ENCODE results near the gene ABCA12. TPM values are rescaled to one million over a fixed set of nuclear protein-coding genes. Genes with fewer than 3 reads are reported as not detected.

ABCA12 gene
- total RNA-seq, 2 donors from 2014 or later: not detected

DNA sequence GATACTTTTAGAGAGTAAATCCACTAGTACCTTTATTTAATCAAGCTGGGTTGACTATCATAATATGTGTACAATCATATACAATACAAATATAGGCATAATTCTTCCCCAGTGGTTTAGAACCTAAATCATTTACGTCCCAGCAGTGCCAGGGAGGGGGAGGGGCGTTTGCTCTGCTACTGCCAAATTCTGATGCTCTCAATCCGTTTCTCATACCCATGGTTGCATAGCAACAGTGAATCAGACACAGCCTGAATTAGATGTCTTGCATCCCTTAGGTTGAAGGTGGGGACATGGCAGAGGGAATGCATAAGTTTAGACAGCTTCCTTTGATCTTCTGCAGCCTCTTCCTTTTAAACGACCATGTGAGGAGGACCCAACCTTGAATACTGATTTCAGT lies 135.4 kb downstream of the ABCA12 start:
- peaks cover 0 to 7% of the 10 kb centered on the region in 2 donors for H3K27me3 Mint-ChIP-seq
- H3K36me3 Mint-ChIP-seq: no peaks in the 10 kb centered on the region
- H3K4me3 Mint-ChIP-seq: no peak overlapping the region
- H3K27ac Mint-ChIP-seq: no peak overlapping the region
- H3K9me3 Mint-ChIP-seq: no peaks in the 10 kb centered on the region
- DNase-seq (ENCODE audit: low spot score) (no peak), ATAC-seq (no peak)
- no peaks in the 10 kb centered on the region for H3K4me1 Mint-ChIP-seq (ENCODE audit: low read depth in 2 of 2)

GRCh38 chr2:215002500-215002899 lies 135.9 kb downstream of the ABCA12 start:
- Mint-ChIP-seq H3K27ac (no peak overlapping the region), H3K36me3 (no peaks in the 10 kb centered on the region), H3K4me1 (ENCODE audit: low read depth in 2 of 2) (no peaks in the 10 kb centered on the region), H3K27me3 (peaks cover 0 to 7% of the 10 kb centered on the region in 2 donors), H3K4me3 (no peak overlapping the region), H3K9me3 (no peaks in the 10 kb centered on the region)
- DNase-seq (ENCODE audit: low spot score): no peak
- ATAC-seq: no peak

GRCh38 chr2:215000721-215001120 lies 137.7 kb downstream of the ABCA12 start:
- Mint-ChIP-seq H3K4me1 (ENCODE audit: low read depth in 2 of 2) (no peaks in the 10 kb centered on the region), H3K36me3 (no peaks in the 10 kb centered on the region), H3K9me3 (no peaks in the 10 kb centered on the region), H3K4me3 (no peak overlapping the region), H3K27me3 (peaks cover 0 to 7% of the 10 kb centered on the region in 2 donors), H3K27ac (no peak overlapping the region)
- DNase-seq (ENCODE audit: low spot score) (no peak), ATAC-seq (no peak)

GRCh38 chr2:214995926-214996670 lies 142.3 kb downstream of the ABCA12 start:
- Mint-ChIP-seq H3K4me1 (ENCODE audit: low read depth in 2 of 2) (no peaks in the 10 kb centered on the region), H3K36me3 (no peaks in the 10 kb centered on the region), H3K4me3 (no peak overlapping the region), H3K27ac (no peak overlapping the region), H3K27me3 (peaks cover 0 to 6% of the 10 kb centered on the region in 2 donors), H3K9me3 (no peaks in the 10 kb centered on the region)
- DNase-seq (ENCODE audit: low spot score): no peak
- no peak for ATAC-seq

- Mint-ChIP-seq H3K36me3 (no peaks in the 10 kb centered on the region), H3K4me3 (no peak overlapping the region), H3K4me1 (ENCODE audit: low read depth in 2 of 2) (no peaks in the 10 kb centered on the region), H3K27me3 (peaks cover 0 to 6% of the 10 kb centered on the region in 2 donors), H3K27ac (no peak overlapping the region), H3K9me3 (no peaks in the 10 kb centered on the region)
- no peak for ATAC-seq
- DNase-seq (ENCODE audit: low spot score): no peak
These were observed 143.0 kb downstream of the ABCA12 start for GRCh38 chr2:214995409-214995808.

- H3K4me3 Mint-ChIP-seq: no peak overlapping the region
- ATAC-seq (no peak), DNase-seq (ENCODE audit: low spot score) (no peak)
- no peaks in the 10 kb centered on the region for H3K4me1 Mint-ChIP-seq (ENCODE audit: low read depth in 2 of 2)
- H3K36me3 Mint-ChIP-seq: no peaks in the 10 kb centered on the region
- H3K27ac Mint-ChIP-seq: no peak overlapping the region
- peaks cover 0 to 6% of the 10 kb centered on the region in 2 donors for H3K27me3 Mint-ChIP-seq
- H3K9me3 Mint-ChIP-seq: no peaks in the 10 kb centered on the region
These were observed 145.5 kb downstream of the ABCA12 start for GRCh38 chr2:214992911-214993310.

DNA sequence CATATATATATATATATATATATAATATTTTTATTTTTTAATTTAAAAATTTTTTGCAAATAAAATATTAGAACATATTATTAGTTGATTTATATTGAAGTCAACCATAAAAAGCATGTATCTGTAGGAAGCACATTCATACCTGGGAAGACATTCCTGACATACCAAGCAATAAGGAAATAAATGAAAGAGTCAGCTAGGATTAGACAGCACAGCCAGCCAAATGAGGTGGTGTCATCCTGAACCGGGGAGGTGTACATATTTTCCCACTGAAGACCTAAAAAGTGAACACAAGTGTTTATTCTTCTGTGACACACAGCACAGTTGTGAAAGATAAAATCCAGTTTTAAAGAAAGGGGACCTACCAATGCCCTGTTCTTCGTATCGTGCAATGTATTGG lies 149.2 kb downstream of the ABCA12 start:
- Mint-ChIP-seq H3K4me3 (no peak overlapping the region), H3K27me3 (peaks cover 0 to 6% of the 10 kb centered on the region in 2 donors), H3K36me3 (no peaks in the 10 kb centered on the region), H3K4me1 (ENCODE audit: low read depth in 2 of 2) (no peaks in the 10 kb centered on the region), H3K27ac (no peak overlapping the region), H3K9me3 (peaks cover 3% of the 10 kb centered on the region)
- ATAC-seq: no peak
- DNase-seq (ENCODE audit: low spot score): no peak

GRCh38 chr2:214987261-214987660 lies 151.2 kb downstream of the ABCA12 start:
- Mint-ChIP-seq H3K4me3 (no peak overlapping the region), H3K36me3 (no peaks in the 10 kb centered on the region), H3K27ac (no peak overlapping the region), H3K27me3 (no peaks in the 10 kb centered on the region), H3K9me3 (peaks cover 3% of the 10 kb centered on the region), H3K4me1 (ENCODE audit: low read depth in 2 of 2) (no peaks in the 10 kb centered on the region)
- no peak for ATAC-seq
- no peak for DNase-seq (ENCODE audit: low spot score)

DNA sequence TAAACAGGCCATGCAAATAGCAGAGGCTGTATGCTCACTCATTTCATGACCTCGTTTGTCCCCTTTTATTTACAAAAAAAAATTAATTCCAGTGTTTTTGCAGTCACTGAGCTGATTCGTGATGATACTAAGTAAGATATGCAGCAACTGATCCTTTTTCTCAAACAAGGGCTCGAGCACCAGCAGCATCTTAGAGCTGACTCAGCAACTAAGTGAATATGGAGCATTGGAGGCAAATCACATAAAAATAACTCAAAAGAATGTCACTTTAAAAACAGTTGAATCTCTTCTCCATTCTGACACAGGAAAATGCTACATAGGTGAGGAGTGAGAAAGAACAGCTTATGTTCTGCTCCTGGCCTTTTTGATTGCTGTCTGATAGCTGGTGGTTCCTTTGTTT lies 152.8 kb downstream of the ABCA12 start:
- Mint-ChIP-seq H3K4me3 (no peak overlapping the region), H3K27me3 (no peaks in the 10 kb centered on the region), H3K9me3 (peaks cover 3% of the 10 kb centered on the region), H3K27ac (no peak overlapping the region), H3K36me3 (no peaks in the 10 kb centered on the region), H3K4me1 (ENCODE audit: low read depth in 2 of 2) (no peaks in the 10 kb centered on the region)
- no peak for ATAC-seq
- no peak for DNase-seq (ENCODE audit: low spot score)

DNA sequence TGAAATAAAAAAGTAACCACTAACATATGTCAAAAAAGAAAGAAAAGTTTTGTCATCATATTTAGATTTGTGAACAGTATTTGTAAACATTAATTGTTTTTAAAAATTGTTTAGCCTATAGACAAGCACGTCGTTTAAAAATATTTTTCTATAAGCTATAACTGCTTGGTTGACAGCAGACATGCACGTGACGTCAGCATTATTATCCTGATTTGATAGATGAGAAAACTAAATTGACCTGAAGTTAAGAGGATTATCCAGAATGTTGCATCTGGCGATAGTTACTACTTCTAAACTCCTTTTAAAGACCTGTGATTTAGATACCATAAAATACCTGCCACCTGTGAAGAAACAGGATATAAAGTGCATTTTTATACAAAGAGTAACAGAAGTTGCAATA lies 172.0 kb downstream of the ABCA12 start:
- Mint-ChIP-seq H3K36me3 (peaks cover 11% of the 10 kb centered on the region), H3K4me1 (ENCODE audit: low read depth in 2 of 2) (no peaks in the 10 kb centered on the region), H3K27ac (no peak overlapping the region), H3K4me3 (no peak overlapping the region), H3K9me3 (peaks cover 13% of the 10 kb centered on the region), H3K27me3 (no peaks in the 10 kb centered on the region)
- DNase-seq (ENCODE audit: low spot score): no peak
- no peak for ATAC-seq

DNA sequence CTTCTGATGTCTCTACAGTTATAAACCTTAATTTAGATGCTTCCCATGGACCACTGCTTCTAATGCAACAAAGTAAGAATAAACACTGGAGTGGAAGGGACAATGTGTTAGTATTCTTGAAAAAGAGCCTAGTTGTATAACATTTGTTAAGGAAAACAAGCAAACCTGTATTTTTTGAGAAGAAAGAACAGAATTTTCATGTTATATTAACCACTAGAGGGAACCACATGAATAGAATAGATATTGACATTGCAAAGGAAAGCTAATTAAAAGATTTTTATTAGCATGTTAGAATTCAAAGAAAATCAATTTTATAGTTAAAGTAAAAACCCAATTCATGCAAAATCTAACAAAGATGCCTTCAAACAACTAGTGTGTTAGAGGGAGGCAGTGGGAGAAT lies 177.7 kb downstream of the ABCA12 start:
- Mint-ChIP-seq H3K9me3 (peaks cover 13% of the 10 kb centered on the region), H3K27ac (no peak overlapping the region), H3K4me1 (ENCODE audit: low read depth in 2 of 2) (no peaks in the 10 kb centered on the region), H3K36me3 (peaks cover 11% of the 10 kb centered on the region), H3K27me3 (no peaks in the 10 kb centered on the region), H3K4me3 (no peak overlapping the region)
- DNase-seq (ENCODE audit: low spot score): no peak
- no peak for ATAC-seq

DNA sequence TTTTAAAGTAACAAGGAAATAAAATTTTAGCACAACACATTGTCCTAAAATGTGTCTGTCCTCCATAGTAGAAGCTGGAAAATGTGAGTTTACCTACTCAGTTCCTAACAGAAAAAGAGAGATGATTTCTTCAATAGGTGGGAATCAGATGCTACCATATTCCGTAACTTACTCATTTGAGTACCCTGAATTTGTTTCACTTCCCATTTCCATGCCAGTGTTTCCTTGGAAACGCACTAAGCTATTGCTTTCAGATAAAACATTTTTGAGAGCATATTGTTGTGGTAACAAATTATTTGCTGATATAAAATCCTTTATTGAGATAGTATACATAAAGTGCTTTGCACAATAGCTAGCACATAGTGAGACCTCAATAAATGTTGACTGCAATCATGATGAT lies 191.5 kb downstream of the ABCA12 start:
- no peaks in the 10 kb centered on the region for H3K4me1 Mint-ChIP-seq (ENCODE audit: low read depth in 2 of 2)

DNA sequence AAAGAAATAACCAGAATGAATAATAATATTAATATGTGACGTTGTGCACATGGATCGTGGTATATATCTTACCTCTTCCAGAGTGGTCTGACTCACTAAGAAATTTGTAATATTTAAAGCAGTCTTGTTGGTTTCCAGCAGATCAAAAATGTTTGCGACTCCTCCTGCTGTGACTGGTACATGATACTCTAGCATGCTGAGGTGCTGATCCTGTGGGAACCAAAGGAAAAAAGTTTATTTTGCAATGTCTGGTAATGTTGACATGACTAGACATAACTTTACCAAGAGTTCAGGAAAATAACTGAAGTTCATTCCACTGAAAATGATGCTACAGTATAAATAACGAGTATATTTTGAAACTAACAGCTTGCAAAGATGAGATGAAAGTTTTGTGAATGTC lies 204.4 kb downstream of the ABCA12 start:
- no peaks in the 10 kb centered on the region for H3K4me1 Mint-ChIP-seq (ENCODE audit: low read depth in 2 of 2)
- no peak overlapping the region for H3K4me3 Mint-ChIP-seq
- no peak for ATAC-seq
- no peak for DNase-seq (ENCODE audit: low spot score)
- no peaks in the 10 kb centered on the region for H3K36me3 Mint-ChIP-seq
- H3K9me3 Mint-ChIP-seq: peaks cover 3% of the 10 kb centered on the region
- no peak overlapping the region for H3K27ac Mint-ChIP-seq
- no peaks in the 10 kb centered on the region for H3K27me3 Mint-ChIP-seq

More for the DNA sequence above, 191.5 kb downstream of the ABCA12 start:
- Mint-ChIP-seq H3K27me3 (no peaks in the 10 kb centered on the region), H3K36me3 (no peaks in the 10 kb centered on the region), H3K9me3 (no peaks in the 10 kb centered on the region), H3K4me3 (no peak overlapping the region), H3K27ac (no peak overlapping the region)
- no peak for DNase-seq (ENCODE audit: low spot score)
- no peak for ATAC-seq

DNA sequence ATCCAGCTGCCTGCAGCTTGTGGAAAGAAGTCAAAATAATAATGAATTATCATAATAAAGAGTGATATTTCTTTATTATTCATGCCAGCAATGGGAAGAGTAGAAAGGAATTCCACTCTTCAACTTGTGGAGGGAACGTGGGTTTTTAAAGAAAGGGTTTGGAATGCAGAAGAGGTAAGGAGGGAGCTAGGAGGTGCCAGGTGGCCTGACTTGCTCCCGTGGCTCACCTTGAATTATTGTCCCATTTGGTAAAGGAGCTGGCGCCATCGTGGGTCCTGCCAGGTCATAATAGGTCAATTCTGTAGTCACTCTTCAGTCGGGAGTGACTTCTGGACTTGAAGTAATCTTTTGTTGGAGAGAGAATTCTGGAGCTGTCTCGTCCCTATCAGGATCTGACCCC lies 233.8 kb downstream of the ABCA12 start:
- H3K4me3 Mint-ChIP-seq: no peak overlapping the region
- no peaks in the 10 kb centered on the region for H3K36me3 Mint-ChIP-seq
- ATAC-seq: no peak
- H3K9me3 Mint-ChIP-seq: peaks cover 3% of the 10 kb centered on the region
- no peaks in the 10 kb centered on the region for H3K4me1 Mint-ChIP-seq (ENCODE audit: low read depth in 2 of 2)
- H3K27ac Mint-ChIP-seq: no peak overlapping the region
- no peak for DNase-seq (ENCODE audit: low spot score)
- no peaks in the 10 kb centered on the region for H3K27me3 Mint-ChIP-seq

GRCh38 chr2:214904176-214904575 lies 234.2 kb downstream of the ABCA12 start:
- Mint-ChIP-seq H3K36me3 (no peaks in the 10 kb centered on the region), H3K9me3 (peaks cover 3% of the 10 kb centered on the region)

More at GRCh38 chr2:214904176-214904575, 234.2 kb downstream of the ABCA12 start:
- DNase-seq (ENCODE audit: low spot score): no peak
- Mint-ChIP-seq H3K4me3 (no peak overlapping the region), H3K27me3 (no peaks in the 10 kb centered on the region), H3K4me1 (ENCODE audit: low read depth in 2 of 2) (no peaks in the 10 kb centered on the region), H3K27ac (no peak overlapping the region)
- ATAC-seq: no peak

Data from natural killer cell treated with Interleukin-12 subunit alpha and Interleukin-12 subunit beta and Interleukin-15 and Interleukin-18, amount 100 ng/mL, for 72 hours (primary cell).